Ectodermal cell (in vitro differentiated cells): Measurements from ENCODE around the gene AK9.

Source experiments
- H3K27ac ChIP-seq: 2 replicates; pipeline ENCODE4 v1.7.0; 2013; ENCODE audit warnings: mild to moderate bottlenecking, low read depth, low read length; ENCODE audit not compliant: insufficient read depth, poor library complexity, severe bottlenecking
- H3K27me3 ChIP-seq: 2 replicates; pipeline ENCODE4 v1.7.0; 2013; ENCODE audit warnings: mild to moderate bottlenecking, low read length; ENCODE audit not compliant: insufficient read depth, control insufficient read depth, poor library complexity, severe bottlenecking
- H3K36me3 ChIP-seq: one replicate; pipeline ENCODE4 v1.7.0; 2013; ENCODE audit warnings: low read length; ENCODE audit not compliant: control insufficient read depth, insufficient read depth
- H3K4me1 ChIP-seq: one replicate; pipeline ENCODE4 v1.7.0; 2013; ENCODE audit warnings: low read length; ENCODE audit not compliant: control insufficient read depth, insufficient read depth
- H3K4me3 ChIP-seq: 2 replicates; pipeline ENCODE4 v1.7.0; 2013; ENCODE audit warnings: low read depth, low read length, control low read depth; ENCODE audit not compliant: insufficient read depth
- H3K9me3 ChIP-seq: 2 replicates; pipeline ENCODE4 v1.7.0; 2013; ENCODE audit warnings: mild to moderate bottlenecking, low read length, moderate library complexity; ENCODE audit not compliant: control insufficient read depth
- WGBS, 2 experiments: methylation state at CpG; one replicate each; pipeline ENCODE4 v1.1.7; 2013; ENCODE audit warnings: missing lambda C conversion rate in 2 of 2; 5-methylcytosine and 5-hydroxymethylcytosine counted together

The AK9 gene

GRCh38 chr6:109478222-109478805, 212.7 kb downstream of the AK9 start:
- 80 to 84% methylated on average over 8 to 9 of the region's 9 CpGs for WGBS, 2 experiments
- Histone ChIP-seq H3K36me3 (peaks cover 35% of the 10 kb centered on the region), H3K9me3 (no peaks in the 10 kb centered on the region), H3K4me3 (no peak overlapping the region), H3K4me1 (peaks cover 25% of the 10 kb centered on the region), H3K27me3 (no peaks in the 10 kb centered on the region), H3K27ac (peak overlapping the region; percentile 20)

DNA sequence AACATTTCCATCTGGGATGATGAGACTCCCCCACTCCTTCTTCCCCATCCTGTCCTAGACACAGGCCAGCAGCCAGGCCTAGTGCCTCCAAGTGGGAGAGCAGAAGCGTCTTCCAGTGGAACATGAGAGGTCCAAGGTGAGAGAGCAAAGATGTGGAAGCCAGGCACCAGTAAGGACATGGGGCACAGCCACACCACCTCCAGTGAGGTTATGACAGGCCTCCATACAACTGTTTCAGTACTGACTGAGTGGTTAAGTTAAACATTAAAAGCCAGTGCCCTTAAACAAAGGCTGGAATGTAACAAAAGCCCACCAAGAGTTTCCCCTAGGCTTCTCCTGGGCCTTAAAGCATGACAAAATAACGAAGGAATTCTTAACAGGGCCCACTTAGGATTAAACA, 213.3 kb downstream of the AK9 start:
- Histone ChIP-seq H3K27me3 (no peaks in the 10 kb centered on the region), H3K36me3 (peaks cover 40% of the 10 kb centered on the region), H3K27ac (peak overlapping the region; percentile 20), H3K4me3 (no peak overlapping the region), H3K4me1 (peaks cover 25% of the 10 kb centered on the region), H3K9me3 (no peaks in the 10 kb centered on the region)
- WGBS, 2 experiments: 43 to 53% methylated on average over 2 of the region's 2 CpGs

GRCh38 chr6:109477184-109477583, 213.8 kb downstream of the AK9 start:
- H3K27me3 ChIP-seq: no peaks in the 10 kb centered on the region
- no peak overlapping the region for H3K4me3 ChIP-seq
- H3K27ac ChIP-seq: no peak overlapping the region
- peaks cover 24% of the 10 kb centered on the region for H3K4me1 ChIP-seq
- WGBS, 2 experiments: 93 to 97% methylated on average over 2 of the region's 2 CpGs
- H3K36me3 ChIP-seq: peaks cover 46% of the 10 kb centered on the region
- no peaks in the 10 kb centered on the region for H3K9me3 ChIP-seq

GRCh38 chr6:109475625-109476024, 215.4 kb downstream of the AK9 start:
- H3K4me1 ChIP-seq: peaks cover 10% of the 10 kb centered on the region
- 91 to 96% methylated on average over 2 of the region's 2 CpGs for WGBS, 2 experiments
- H3K36me3 ChIP-seq: peaks cover 49% of the 10 kb centered on the region

DNA sequence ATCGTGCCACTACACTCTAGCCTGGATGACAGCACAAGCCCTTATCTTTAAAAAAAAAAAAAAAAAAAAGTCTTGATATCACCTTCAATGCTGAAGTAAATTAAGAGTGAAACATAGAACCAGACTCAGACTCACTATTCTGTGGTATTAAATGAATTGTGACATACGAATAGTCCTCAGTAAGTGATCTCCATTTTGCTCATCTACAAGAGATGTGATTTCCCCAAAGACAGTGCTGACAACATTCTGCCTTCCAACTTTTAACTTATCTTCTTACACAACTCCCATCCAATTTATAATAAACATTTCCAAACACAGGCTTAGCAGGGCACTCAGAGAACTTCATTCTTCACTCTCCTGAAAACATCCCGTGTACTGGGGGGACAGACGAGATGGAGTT, 216.0 kb downstream of the AK9 start:
- Histone ChIP-seq H3K9me3 (no peaks in the 10 kb centered on the region), H3K4me3 (no peak overlapping the region), H3K27ac (no peak overlapping the region), H3K4me1 (peaks cover 9% of the 10 kb centered on the region), H3K27me3 (no peaks in the 10 kb centered on the region), H3K36me3 (peaks cover 49% of the 10 kb centered on the region)
- WGBS, 2 experiments: 94 to 95% methylated on average over 4 of the region's 4 CpGs

More at GRCh38 chr6:109475625-109476024, 215.4 kb downstream of the AK9 start:
- Histone ChIP-seq H3K27ac (no peak overlapping the region), H3K9me3 (no peaks in the 10 kb centered on the region), H3K27me3 (no peaks in the 10 kb centered on the region), H3K4me3 (no peak overlapping the region)

DNA sequence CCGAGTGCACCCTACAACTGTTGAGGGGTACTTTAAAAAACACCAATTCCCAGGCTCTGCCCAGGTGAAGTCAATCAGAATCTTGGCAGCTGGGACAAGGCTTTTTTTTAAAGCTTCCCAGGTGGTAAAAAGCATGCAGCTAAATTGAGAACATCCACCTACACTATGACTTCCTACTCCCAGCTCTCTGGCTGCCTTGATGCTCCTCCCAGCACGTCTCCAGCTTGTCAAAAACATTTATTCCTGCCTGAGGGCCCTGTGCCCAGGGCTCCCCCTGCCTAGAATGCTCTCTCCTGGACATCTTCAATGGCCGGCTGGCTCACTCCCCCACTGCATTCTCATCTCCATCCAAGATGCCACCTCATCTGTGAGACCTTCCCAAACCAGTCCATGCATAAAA, 217.9 kb downstream of the AK9 start:
- Histone ChIP-seq H3K9me3 (no peaks in the 10 kb centered on the region), H3K4me3 (no peak overlapping the region), H3K27ac (no peak overlapping the region), H3K4me1 (peaks cover 9% of the 10 kb centered on the region), H3K27me3 (no peaks in the 10 kb centered on the region), H3K36me3 (peaks cover 47% of the 10 kb centered on the region)
- 92 to 96% methylated on average over 3 of the region's 3 CpGs for WGBS, 2 experiments

- no peaks in the 10 kb centered on the region for H3K9me3 ChIP-seq
- H3K4me3 ChIP-seq: no peak overlapping the region
- no peaks in the 10 kb centered on the region for H3K27me3 ChIP-seq
- 93 to 94% methylated on average over 9 of the region's 9 CpGs for whole genome bisulfite sequencing, 2 experiments
- H3K4me1 ChIP-seq: peaks cover 2% of the 10 kb centered on the region
- no peak overlapping the region for H3K27ac ChIP-seq
- peaks cover 53% of the 10 kb centered on the region for H3K36me3 ChIP-seq
Measured at GRCh38 chr6:109472132-109472995, 218.6 kb downstream of the AK9 start.

DNA sequence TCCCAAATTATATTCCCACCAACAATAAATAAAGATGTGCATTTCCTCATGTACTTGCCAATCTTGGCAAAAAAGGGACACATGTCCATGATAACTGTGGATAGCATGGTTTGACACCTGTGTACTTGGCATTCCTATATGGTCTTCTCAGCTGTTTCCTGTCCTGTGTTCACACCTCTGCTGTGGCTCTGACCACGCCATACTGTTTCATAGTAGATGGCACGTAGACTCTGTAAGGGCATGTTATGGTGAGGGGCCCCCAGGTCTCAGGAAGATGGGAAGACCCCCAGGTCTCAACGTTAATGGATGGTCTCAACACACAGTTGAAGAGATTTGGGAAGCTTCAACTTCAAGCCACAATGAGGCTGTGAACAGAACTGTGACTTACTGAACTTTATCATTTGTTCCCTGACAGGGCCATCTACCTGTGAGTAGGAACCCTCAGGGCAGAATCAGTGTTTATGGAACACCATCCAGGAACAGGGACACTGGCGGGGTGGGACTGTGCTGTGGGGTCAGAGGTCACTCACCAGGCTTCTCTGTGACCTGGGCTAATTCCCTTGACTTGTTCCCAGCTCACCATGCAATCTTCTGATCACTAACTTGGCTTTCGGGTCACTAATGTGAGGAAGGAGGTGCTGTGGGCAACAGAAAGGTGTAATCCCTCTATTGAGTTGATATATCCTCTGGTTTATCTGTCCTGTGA, 219.7 kb downstream of the AK9 start:
- Histone ChIP-seq H3K9me3 (no peaks in the 10 kb centered on the region), H3K36me3 (peaks cover 52% of the 10 kb centered on the region), H3K4me1 (no peaks in the 10 kb centered on the region), H3K4me3 (no peak overlapping the region), H3K27me3 (no peaks in the 10 kb centered on the region), H3K27ac (no peak overlapping the region)
- 93 to 94% methylated on average over 5 of the region's 5 CpGs for WGBS, 2 experiments

- 95 to 96% methylated on average over 5 of the region's 5 CpGs for WGBS, 2 experiments
Measured at GRCh38 chr6:109469591-109470189, 221.3 kb downstream of the AK9 start.

GRCh38 chr6:109467696-109468095, 223.3 kb downstream of the AK9 start:
- Histone ChIP-seq H3K36me3 (peaks cover 48% of the 10 kb centered on the region), H3K27ac (no peak overlapping the region), H3K9me3 (no peaks in the 10 kb centered on the region), H3K27me3 (no peaks in the 10 kb centered on the region), H3K4me3 (no peak overlapping the region), H3K4me1 (no peaks in the 10 kb centered on the region)
- WGBS, 2 experiments: 96% methylated on average over 6 of the region's 6 CpGs

More at GRCh38 chr6:109469591-109470189, 221.3 kb downstream of the AK9 start:
- Histone ChIP-seq H3K9me3 (no peaks in the 10 kb centered on the region), H3K27me3 (no peaks in the 10 kb centered on the region), H3K4me1 (no peaks in the 10 kb centered on the region), H3K36me3 (peaks cover 56% of the 10 kb centered on the region), H3K4me3 (no peak overlapping the region), H3K27ac (no peak overlapping the region)
